ENCODE data around the gene LDLRAD4.
"Not testable (repeated sequence)": the region's sequence is repeated elsewhere in the genome, so short reads cannot be mapped to it uniquely, and the experiment has no call there.

The LDLRAD4 gene

GRCh38 chr18:13246591-13246990 lies 28.0 kb downstream of the LDLRAD4 start:
- DNase-seq (ENCODE audit: low read depth), result no peak

GRCh38 chr18:13247506-13247905 lies 28.9 kb downstream of the LDLRAD4 start:
- DNase-seq (ENCODE audit: low read depth), result no peak

- no peak for DNase-seq (ENCODE audit: low read depth)
These were observed 34.3 kb downstream of the LDLRAD4 start for GRCh38 chr18:13252686-13253410.

GRCh38 chr18:13253786-13254688 lies 35.5 kb downstream of the LDLRAD4 start:
- no peak for DNase-seq (ENCODE audit: low read depth)

- DNase-seq (ENCODE audit: low read depth), result no peak
These were observed 36.7 kb downstream of the LDLRAD4 start for GRCh38 chr18:13254971-13255927.

GRCh38 chr18:13256444-13257305 lies 38.1 kb downstream of the LDLRAD4 start:
- DNase-seq (ENCODE audit: low read depth), result no peak

- no peak for DNase-seq (ENCODE audit: low read depth)
These were observed 38.9 kb downstream of the LDLRAD4 start for GRCh38 chr18:13257361-13257980.

GRCh38 chr18:13258921-13259320 lies 40.4 kb downstream of the LDLRAD4 start:
- no peak for DNase-seq (ENCODE audit: low read depth)

GRCh38 chr18:13259701-13260100 lies 41.1 kb downstream of the LDLRAD4 start:
- no peak for DNase-seq (ENCODE audit: low read depth)

GRCh38 chr18:13260197-13260934 lies 41.8 kb downstream of the LDLRAD4 start:
- no peak for DNase-seq (ENCODE audit: low read depth)

- no peak for DNase-seq (ENCODE audit: low read depth)
These were observed 42.5 kb downstream of the LDLRAD4 start for GRCh38 chr18:13260935-13261640.

- DNase-seq (ENCODE audit: low read depth), result no peak
These were observed 43.2 kb downstream of the LDLRAD4 start for GRCh38 chr18:13261661-13262357.

GRCh38 chr18:13262358-13262680 lies 43.8 kb downstream of the LDLRAD4 start:
- DNase-seq (ENCODE audit: low read depth), result not testable (repeated sequence)

GRCh38 chr18:13262839-13263691 lies 44.5 kb downstream of the LDLRAD4 start:
- DNase-seq (ENCODE audit: low read depth), result no peak

GRCh38 chr18:13264091-13265007 lies 45.8 kb downstream of the LDLRAD4 start:
- DNase-seq (ENCODE audit: low read depth), result no peak

- no peak for DNase-seq (ENCODE audit: low read depth)
These were observed 46.7 kb downstream of the LDLRAD4 start for GRCh38 chr18:13265008-13265910.
